Astrocyte (in vitro differentiated cells and primary cell): Measurements from ENCODE around the gene TNFRSF19. TPM values are rescaled to one million over a fixed set of nuclear protein-coding genes. Genes with fewer than 3 reads are reported as not detected.

Experiments
- DNase-seq: peaks from one replicate; pipeline ENCODE4 v3.0.0-alpha.2; 2010; ENCODE audit warnings: low read depth
- FAIRE-seq: peaks from 2 replicates; lab custom pipeline; 2011; peaks lifted over from hg19 to GRCh38; lab: Jason Lieb, UNC
- H2AFZ ChIP-seq: 2 replicates; pipeline ENCODE4 v1.6.0; 2012; ENCODE audit warnings: low read depth, low read length, inconsistent platforms
- H3K27ac ChIP-seq: 2 replicates; pipeline ENCODE4 v1.5.1; 2011; ENCODE audit warnings: low read depth, low read length, inconsistent platforms
- H3K27me3 ChIP-seq: 2 replicates; pipeline ENCODE4 v1.6.0; 2011; ENCODE audit warnings: low read length, inconsistent platforms; ENCODE audit not compliant: insufficient read depth
- H3K36me3 ChIP-seq: 2 replicates; pipeline ENCODE4 v1.5.1; 2011; ENCODE audit warnings: low read length, inconsistent platforms; ENCODE audit not compliant: insufficient read depth
- H3K4me1 ChIP-seq: 2 replicates; pipeline ENCODE4 v1.5.1; 2011; ENCODE audit warnings: low read length, inconsistent platforms; ENCODE audit not compliant: insufficient read depth
- H3K4me2 ChIP-seq: 2 replicates; pipeline ENCODE4 v1.6.0; 2012; ENCODE audit warnings: low read length, inconsistent platforms
- H3K4me3 ChIP-seq: 2 replicates; pipeline ENCODE4 v1.5.1; 2011; ENCODE audit warnings: low read depth, mild to moderate bottlenecking, low read length, inconsistent platforms; ENCODE audit not compliant: insufficient read depth
- H3K79me2 ChIP-seq: 2 replicates; pipeline ENCODE4 v1.6.0; 2012; ENCODE audit warnings: mild to moderate bottlenecking, low read length, inconsistent platforms; ENCODE audit not compliant: insufficient read depth
- H3K9ac ChIP-seq: 2 replicates; pipeline ENCODE4 v1.6.0; 2012; ENCODE audit warnings: mild to moderate bottlenecking, low read length, inconsistent platforms
- H3K9me3 ChIP-seq: 2 replicates; pipeline ENCODE4 v1.5.1; 2012; ENCODE audit warnings: low read depth, mild to moderate bottlenecking, low read length, inconsistent platforms; ENCODE audit not compliant: insufficient read depth
- H4K20me1 ChIP-seq: 2 replicates; pipeline ENCODE4 v1.6.0; 2012; ENCODE audit warnings: low read length, inconsistent platforms; ENCODE audit not compliant: insufficient read depth
- H3K27ac Mint-ChIP-seq: one replicate; pipeline ENCODE4 v1.8.0; 2021; ENCODE audit warnings: mild to moderate bottlenecking, mixed read lengths; ENCODE audit not compliant: unreplicated experiment
- H3K27me3 Mint-ChIP-seq: one replicate; pipeline ENCODE4 v1.8.0; 2021; ENCODE audit warnings: low read depth, mixed read lengths; ENCODE audit not compliant: unreplicated experiment
- H3K36me3 Mint-ChIP-seq: one replicate; pipeline ENCODE4 v1.8.0; 2021; ENCODE audit warnings: low read depth, mixed read lengths; ENCODE audit not compliant: unreplicated experiment
- H3K4me1 Mint-ChIP-seq: one replicate; pipeline ENCODE4 v1.8.0; 2021; ENCODE audit warnings: low read depth, mixed read lengths; ENCODE audit not compliant: unreplicated experiment
- H3K4me3 Mint-ChIP-seq: one replicate; pipeline ENCODE4 v1.8.0; 2021; ENCODE audit warnings: mild to moderate bottlenecking, moderate library complexity, mixed read lengths; ENCODE audit not compliant: unreplicated experiment
- H3K9me3 Mint-ChIP-seq: one replicate; pipeline ENCODE4 v1.8.0; 2021; ENCODE audit warnings: mild to moderate bottlenecking, mixed read lengths; ENCODE audit not compliant: unreplicated experiment
- EZH2 ChIP-seq: IDR thresholded peaks from 2 replicates; pipeline ENCODE4 v1.6.1; 2012; ENCODE audit warnings: mild to moderate bottlenecking, low read length, inconsistent platforms; ENCODE audit not compliant: insufficient read depth
- total RNA-seq: library from RNA; stranded (reverse); gene quantifications from 2 replicates; pipeline ENCODE4 v1.2.1, GENCODE V29; 2021
- TF ChIP-seq, protein P1 (sequence below): IDR thresholded peaks from 2 replicates; pipeline ENCODE4 v1.5.1; 2011; ENCODE audit warnings: low read depth, mild to moderate bottlenecking, inconsistent platforms, low read length, moderate library complexity; ENCODE audit not compliant: insufficient read depth

TNFRSF19 gene
- total RNA-seq, 1 donor from 2014 or later, result 27.8 TPM

DNA sequence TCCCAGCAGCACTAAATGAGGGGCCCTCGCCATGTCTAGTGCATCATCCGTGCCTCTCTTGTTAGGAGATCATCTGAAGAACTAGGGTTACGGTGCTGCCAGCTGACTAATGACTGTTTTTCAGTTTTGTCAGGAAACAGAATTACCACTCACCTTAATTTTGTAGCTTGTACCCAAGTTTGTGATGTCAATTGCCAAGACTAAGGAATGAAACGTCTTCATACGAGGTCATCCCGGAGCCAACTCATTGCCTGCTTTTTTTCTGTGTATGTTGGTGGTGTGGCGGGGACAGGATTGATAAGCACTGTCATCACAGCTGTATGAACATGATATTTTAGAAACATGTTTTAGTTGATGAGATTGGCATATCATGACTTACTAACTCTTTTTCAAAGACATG, 100.6 kb downstream of the TNFRSF19 start:
- no peak overlapping the region for H3K4me3 ChIP-seq
- no peak overlapping the region for H3K27ac ChIP-seq
- TF ChIP-seq EZH2, result no peak
- TF ChIP-seq, protein P1, sequence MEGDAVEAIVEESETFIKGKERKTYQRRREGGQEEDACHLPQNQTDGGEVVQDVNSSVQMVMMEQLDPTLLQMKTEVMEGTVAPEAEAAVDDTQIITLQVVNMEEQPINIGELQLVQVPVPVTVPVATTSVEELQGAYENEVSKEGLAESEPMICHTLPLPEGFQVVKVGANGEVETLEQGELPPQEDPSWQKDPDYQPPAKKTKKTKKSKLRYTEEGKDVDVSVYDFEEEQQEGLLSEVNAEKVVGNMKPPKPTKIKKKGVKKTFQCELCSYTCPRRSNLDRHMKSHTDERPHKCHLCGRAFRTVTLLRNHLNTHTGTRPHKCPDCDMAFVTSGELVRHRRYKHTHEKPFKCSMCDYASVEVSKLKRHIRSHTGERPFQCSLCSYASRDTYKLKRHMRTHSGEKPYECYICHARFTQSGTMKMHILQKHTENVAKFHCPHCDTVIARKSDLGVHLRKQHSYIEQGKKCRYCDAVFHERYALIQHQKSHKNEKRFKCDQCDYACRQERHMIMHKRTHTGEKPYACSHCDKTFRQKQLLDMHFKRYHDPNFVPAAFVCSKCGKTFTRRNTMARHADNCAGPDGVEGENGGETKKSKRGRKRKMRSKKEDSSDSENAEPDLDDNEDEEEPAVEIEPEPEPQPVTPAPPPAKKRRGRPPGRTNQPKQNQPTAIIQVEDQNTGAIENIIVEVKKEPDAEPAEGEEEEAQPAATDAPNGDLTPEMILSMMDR, result no peak
- peaks cover 6% of the 10 kb centered on the region for H3K36me3 ChIP-seq
- peaks cover 30% of the 10 kb centered on the region for H3K4me1 Mint-ChIP-seq
- no peak overlapping the region for H3K4me2 ChIP-seq
- no peaks in the 10 kb centered on the region for H3K9me3 ChIP-seq
- no peak for FAIRE-seq
- no peak overlapping the region for H3K4me3 Mint-ChIP-seq
- no peaks in the 10 kb centered on the region for H3K27me3 Mint-ChIP-seq
- no peaks in the 10 kb centered on the region for H3K27me3 ChIP-seq
- H3K4me1 ChIP-seq, result peaks cover 47% of the 10 kb centered on the region
- no peak overlapping the region for H3K9ac ChIP-seq
- H3K36me3 Mint-ChIP-seq, result peaks cover 13% of the 10 kb centered on the region
- no peaks in the 10 kb centered on the region for H3K9me3 Mint-ChIP-seq
- H4K20me1 ChIP-seq, result no peaks in the 10 kb centered on the region
- H2AFZ ChIP-seq, result no peak overlapping the region
- DNase-seq, result no peak
- H3K27ac Mint-ChIP-seq, result no peak overlapping the region
- H3K79me2 ChIP-seq, result no peaks in the 10 kb centered on the region

DNA sequence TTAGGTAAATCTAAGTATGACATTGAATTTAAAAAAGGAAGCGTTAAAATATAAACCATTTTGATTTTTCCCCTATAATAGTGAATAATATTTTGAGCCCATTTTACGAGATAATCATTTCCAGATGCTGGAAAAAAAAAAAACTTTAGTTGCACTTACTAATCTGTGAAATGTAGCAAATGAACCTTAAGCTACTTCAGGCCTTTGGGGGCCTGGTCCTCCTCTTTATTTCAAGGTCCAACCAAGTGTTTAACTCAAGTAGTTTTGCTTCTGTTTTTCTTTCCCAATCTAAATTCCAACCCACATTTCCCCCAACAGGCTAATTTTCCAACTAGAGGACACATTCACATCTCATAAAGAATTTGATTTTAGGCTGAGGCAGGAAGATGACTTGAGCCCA, 101.2 kb downstream of the TNFRSF19 start:
- TF ChIP-seq, protein P1, result no peak
- TF ChIP-seq EZH2, result no peak
- Histone ChIP-seq H3K27me3 (no peaks in the 10 kb centered on the region), H3K27ac (no peak overlapping the region), H3K79me2 (no peaks in the 10 kb centered on the region), H3K4me3 (no peak overlapping the region), H2AFZ (no peak overlapping the region), H4K20me1 (no peaks in the 10 kb centered on the region), H3K36me3 (peaks cover 9% of the 10 kb centered on the region), H3K4me2 (no peak overlapping the region), H3K9me3 (no peaks in the 10 kb centered on the region), H3K4me1 (peaks cover 47% of the 10 kb centered on the region), H3K9ac (no peak overlapping the region)
- Mint-ChIP-seq H3K4me1 (peaks cover 30% of the 10 kb centered on the region), H3K36me3 (peaks cover 13% of the 10 kb centered on the region), H3K27me3 (no peaks in the 10 kb centered on the region), H3K27ac (no peak overlapping the region), H3K4me3 (no peak overlapping the region), H3K9me3 (no peaks in the 10 kb centered on the region)
- DNase-seq (peak; percentile 33), FAIRE-seq (no peak)

DNA sequence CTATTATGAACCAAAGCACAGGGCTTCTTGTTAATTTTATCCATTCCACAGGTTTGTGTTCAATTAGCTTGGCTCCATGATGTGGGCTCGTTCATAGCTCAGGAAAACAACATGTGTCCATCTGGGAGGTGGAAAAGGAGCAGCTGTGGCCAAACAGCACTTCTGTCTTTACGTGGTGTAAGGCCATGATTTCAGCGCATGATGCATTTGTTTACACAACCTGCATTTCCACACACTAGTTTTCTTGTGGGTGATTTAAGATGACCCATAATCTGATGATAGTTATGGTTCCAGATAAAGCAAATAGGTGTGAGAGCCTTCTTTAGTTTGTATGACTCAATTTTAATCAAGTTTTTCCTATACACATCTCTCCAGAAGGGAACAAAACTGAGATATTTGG, 101.7 kb downstream of the TNFRSF19 start:
- Histone ChIP-seq H3K36me3 (peaks cover 9% of the 10 kb centered on the region), H4K20me1 (no peaks in the 10 kb centered on the region), H3K4me1 (peaks cover 47% of the 10 kb centered on the region), H3K9me3 (no peaks in the 10 kb centered on the region), H3K27me3 (no peaks in the 10 kb centered on the region), H3K9ac (peak overlapping the region; percentile 64), H3K79me2 (no peaks in the 10 kb centered on the region), H3K27ac (peak overlapping the region; percentile 92), H3K4me3 (no peak overlapping the region), H3K4me2 (no peak overlapping the region), H2AFZ (no peak overlapping the region)
- H3K9me3 Mint-ChIP-seq, result no peaks in the 10 kb centered on the region
- DNase-seq (peak; percentile 75), FAIRE-seq (peak; percentile 86)
- H3K4me1 Mint-ChIP-seq, result peaks cover 30% of the 10 kb centered on the region
- no peaks in the 10 kb centered on the region for H3K27me3 Mint-ChIP-seq
- no peak overlapping the region for H3K4me3 Mint-ChIP-seq
- H3K36me3 Mint-ChIP-seq, result peaks cover 14% of the 10 kb centered on the region
- TF ChIP-seq EZH2, result no peak
- TF ChIP-seq, protein P1, result no peak
- peak overlapping the region; percentile 36 for H3K27ac Mint-ChIP-seq
